ENCODE data around the gene EVC2. TPM values are rescaled to one million over a fixed set of nuclear protein-coding genes. Genes with fewer than 3 reads are reported as not detected.

Gene EVC2
- total and polyA plus RNA-seq, 9 of the 15 experiments (the other 6 are each of a cell fraction or from before 2014, with no cell fraction given) = 0.03 to 0.55 (median 0.38) TPM; not detected in 1

GRCh38 chr4:5683566-5683965 is 24.8 kb downstream of the EVC2 start:
- ChIA-PET POLR2A (interaction anchor here (0.7 kb wide), 2 partner anchors 17 to 629 kb away, joined by 3 read pairs; no protein-coding TSS in a partner anchor), CTCF (ENCODE audit: low intra/inter-chr PET ratio) (no interaction called here)
- no peaks in the 10 kb centered on the region for H3K9me1 ChIP-seq (ENCODE audit: control insufficient read depth, insufficient read depth, low read length)
- no TSS peak for BruUV-seq (replicated peaks)
- H3K36me3 ChIP-seq (ENCODE audit: control insufficient read depth, insufficient read depth, low read length) = no peaks in the 10 kb centered on the region
- no peaks in the 10 kb centered on the region for H3K79me2 ChIP-seq (ENCODE audit: control insufficient read depth, insufficient read depth, low read length)
- WGBS (ENCODE audit: insufficient coverage, low coverage, missing lambda C conversion rate) = 10% methylated on average over 6 of the region's 10 CpGs
- H3K9me3 ChIP-seq (replicated peaks; ENCODE audit: control insufficient read depth, insufficient read depth, low read depth, low read length) = no peaks in the 10 kb centered on the region
- H3K27me3 ChIP-seq (ENCODE audit: control insufficient read depth in 2 of 2, insufficient read depth in 2 of 2, low read length in 2 of 2) = peaks cover 0 to 4% of the 10 kb centered on the region in 2 experiments; a peak in 1 of 5 replicates
- H3K4me1 ChIP-seq (replicated peaks in 1 of 2; ENCODE audit: control insufficient read depth in 2 of 2, insufficient read depth in 2 of 2, low read length in 2 of 2) = peaks cover 0 to 4% of the 10 kb centered on the region in 2 experiments; a peak in 3 of 5 replicates
- no peaks in the 10 kb centered on the region for H4K20me1 ChIP-seq (replicated peaks; ENCODE audit: control insufficient read depth, insufficient read depth, low read length)
- H3K4me3 ChIP-seq = no peak overlapping the region
- no peak overlapping the region for H3K9ac ChIP-seq (ENCODE audit: insufficient read depth in 1 of 2, low read depth in 2 of 2, low read length in 2 of 2)
- no peak overlapping the region for H3K4me2 ChIP-seq (ENCODE audit: insufficient read depth, low read length)
- intact Hi-C loops (cut with micrococcal nuclease) = no loop called here
- H2AFZ ChIP-seq (ENCODE audit: low read depth, low read length) = peak overlapping the region; percentile 32; the same call in 1 of the 2 replicates
- ATAC-seq (peak; percentile 62), DNase-seq (ENCODE audit: extremely low read depth in 1 of 4, low spot score in 3 of 4) (peak in 2 of 4 experiments; percentile 13 to 52), FAIRE-seq (no peak)
- in situ Hi-C loops (cut with MboI) = no loop called here
- H3K27ac ChIP-seq (ENCODE audit: extremely low read depth, low read depth, low read length) = no peak overlapping the region
- TF ChIP-seq XRCC4 (IDR thresholded peaks at IDR 0.05; ENCODE audit: extremely low read depth, insufficient read depth, insufficient read length) (no peak), GTF2A2 (tag; IDR thresholded peaks at IDR 0.05) (no peak), CREB3 (tag; conservative IDR thresholded peaks at IDR 0.05; ENCODE audit: low read depth) (no peak), ZNF384 (IDR thresholded peaks at IDR 0.05; ENCODE audit: low read depth, low read length) (no peak), JUNB (CRISPR knock-in tag; conservative IDR thresholded peaks at IDR 0.05) (no peak), ZNF76 (CRISPR knock-in tag; IDR thresholded peaks at IDR 0.05; ENCODE audit: borderline replicate concordance) (no peak), PHF21A (IDR thresholded peaks at IDR 0.05; ENCODE audit: borderline replicate concordance, low read depth) (no peak), ZNF274 (IDR thresholded peaks at IDR 0.05; ENCODE audit: borderline replicate concordance, low read depth, low read length) (no peak), MGA (IDR thresholded peaks at IDR 0.05) (no peak)
